D721Med (cell line): ENCODE results near the gene ID2.

Source experiments
- DNase-seq: peaks from one replicate; pipeline ENCODE4 v3.0.0; 2011; ENCODE audit warnings: low spot score; ENCODE audit not compliant: insufficient read length
- FAIRE-seq: peaks from 2 replicates; lab custom pipeline; 2011; peaks lifted over from hg19 to GRCh38; lab: Jason Lieb, UNC
- TF ChIP-seq, protein P1 (sequence below): IDR thresholded peaks from 2 replicates; pipeline ENCODE4 v1.5.1; 2012; ENCODE audit warnings: mild to moderate bottlenecking, control low read depth; ENCODE audit not compliant: insufficient read depth; ENCODE audit errors: missing control alignments

ID2 gene

GRCh38 chr2:8732601-8733000, 50.7 kb downstream of the ID2 start:
- TF ChIP-seq, protein P1, sequence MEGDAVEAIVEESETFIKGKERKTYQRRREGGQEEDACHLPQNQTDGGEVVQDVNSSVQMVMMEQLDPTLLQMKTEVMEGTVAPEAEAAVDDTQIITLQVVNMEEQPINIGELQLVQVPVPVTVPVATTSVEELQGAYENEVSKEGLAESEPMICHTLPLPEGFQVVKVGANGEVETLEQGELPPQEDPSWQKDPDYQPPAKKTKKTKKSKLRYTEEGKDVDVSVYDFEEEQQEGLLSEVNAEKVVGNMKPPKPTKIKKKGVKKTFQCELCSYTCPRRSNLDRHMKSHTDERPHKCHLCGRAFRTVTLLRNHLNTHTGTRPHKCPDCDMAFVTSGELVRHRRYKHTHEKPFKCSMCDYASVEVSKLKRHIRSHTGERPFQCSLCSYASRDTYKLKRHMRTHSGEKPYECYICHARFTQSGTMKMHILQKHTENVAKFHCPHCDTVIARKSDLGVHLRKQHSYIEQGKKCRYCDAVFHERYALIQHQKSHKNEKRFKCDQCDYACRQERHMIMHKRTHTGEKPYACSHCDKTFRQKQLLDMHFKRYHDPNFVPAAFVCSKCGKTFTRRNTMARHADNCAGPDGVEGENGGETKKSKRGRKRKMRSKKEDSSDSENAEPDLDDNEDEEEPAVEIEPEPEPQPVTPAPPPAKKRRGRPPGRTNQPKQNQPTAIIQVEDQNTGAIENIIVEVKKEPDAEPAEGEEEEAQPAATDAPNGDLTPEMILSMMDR, result no peak
- DNase-seq (no peak), FAIRE-seq (no peak)
